ENCODE data around the gene PRR33.

PRR33 gene

GRCh38 chr11:1927848-1928469 lies 36.3 kb upstream of the PRR33 start:
- no peak for DNase-seq

- DNase-seq, result peak; percentile 86
Observed at GRCh38 chr11:1927026-1927847, 35.5 kb upstream of the PRR33 start.

GRCh38 chr11:1926156-1927025 lies 34.7 kb upstream of the PRR33 start:
- peak; percentile 27 for DNase-seq

DNA sequence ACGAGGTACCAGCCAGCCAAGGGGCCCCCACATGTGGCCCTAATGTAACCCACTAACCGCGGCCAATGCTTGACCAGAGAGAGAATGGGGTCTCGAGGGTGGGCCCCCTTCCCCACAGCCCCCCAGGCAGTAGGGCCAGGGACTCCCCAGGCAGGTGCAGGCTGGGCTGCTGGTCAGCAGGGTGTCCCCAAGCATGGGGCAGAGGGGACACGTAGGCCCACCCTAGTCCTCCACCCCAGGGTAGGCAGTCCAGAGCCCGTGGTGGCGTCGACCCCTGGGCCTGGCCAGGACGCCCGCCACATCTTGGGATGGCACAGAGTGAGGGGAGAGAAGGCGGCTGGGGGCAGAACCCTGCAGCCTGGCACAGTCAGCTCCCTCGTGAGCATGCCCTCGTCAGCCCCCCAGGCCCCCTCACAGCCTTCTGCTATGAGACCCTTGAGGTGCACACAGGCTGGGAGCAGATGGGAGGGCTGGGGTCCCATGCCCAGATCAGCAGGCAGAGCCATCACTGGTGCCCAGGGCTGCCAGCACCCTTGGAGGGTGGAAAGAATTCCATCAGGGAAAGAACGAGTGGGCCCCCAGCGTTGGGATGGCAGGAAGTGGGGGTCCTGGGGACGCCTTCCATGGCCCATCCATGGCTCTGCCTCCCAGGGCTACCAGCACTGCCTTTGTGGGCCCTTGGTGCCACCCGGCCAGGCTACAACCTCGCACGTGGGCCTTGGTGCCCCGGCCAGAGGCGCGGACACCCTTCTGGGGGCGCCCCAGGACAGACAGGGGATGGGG lies 33.9 kb upstream of the PRR33 start:
- peak; percentile 34 for DNase-seq

DNA sequence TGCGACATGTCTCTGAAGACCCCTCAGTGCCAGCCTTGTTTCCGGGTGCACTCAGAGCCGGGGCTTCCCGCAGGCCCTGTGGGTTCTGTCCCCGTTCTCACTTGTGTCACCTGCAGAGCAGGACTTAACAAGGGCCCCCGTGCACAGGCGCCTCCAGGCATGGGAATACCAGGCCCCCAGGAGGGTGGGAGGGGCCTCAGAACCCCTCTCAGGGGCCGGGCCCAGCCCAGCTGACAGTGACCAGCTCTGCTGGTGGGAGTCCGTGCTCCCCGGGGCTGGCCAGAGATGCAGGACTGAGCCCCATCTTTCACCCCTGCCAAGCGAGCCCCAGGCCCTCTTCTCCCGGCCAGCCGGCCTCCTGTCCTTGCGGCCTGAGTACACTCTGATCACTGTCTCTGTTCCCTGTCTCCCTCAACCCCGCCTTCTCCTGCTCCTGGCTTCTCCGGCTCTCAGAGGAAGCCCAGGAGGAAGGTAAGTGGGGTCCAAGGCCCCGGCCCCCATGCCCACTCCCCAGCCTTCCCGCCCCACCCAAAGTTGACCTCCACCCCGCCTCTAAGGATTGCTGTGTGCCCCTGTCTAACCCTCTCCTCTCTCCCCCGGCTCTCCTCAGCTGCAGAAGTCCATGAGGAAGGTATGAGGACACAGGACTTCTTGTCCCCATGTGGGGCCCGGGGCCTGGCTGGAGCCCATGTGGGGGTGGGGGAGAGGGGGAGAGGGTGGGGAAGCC lies 33.1 kb upstream of the PRR33 start:
- peak; percentile 40 for DNase-seq

GRCh38 chr11:1924181-1924580 lies 32.5 kb upstream of the PRR33 start:
- DNase-seq, result peak; percentile 42

GRCh38 chr11:1923201-1923956 lies 31.7 kb upstream of the PRR33 start:
- DNase-seq, result peak; percentile 26

DNA sequence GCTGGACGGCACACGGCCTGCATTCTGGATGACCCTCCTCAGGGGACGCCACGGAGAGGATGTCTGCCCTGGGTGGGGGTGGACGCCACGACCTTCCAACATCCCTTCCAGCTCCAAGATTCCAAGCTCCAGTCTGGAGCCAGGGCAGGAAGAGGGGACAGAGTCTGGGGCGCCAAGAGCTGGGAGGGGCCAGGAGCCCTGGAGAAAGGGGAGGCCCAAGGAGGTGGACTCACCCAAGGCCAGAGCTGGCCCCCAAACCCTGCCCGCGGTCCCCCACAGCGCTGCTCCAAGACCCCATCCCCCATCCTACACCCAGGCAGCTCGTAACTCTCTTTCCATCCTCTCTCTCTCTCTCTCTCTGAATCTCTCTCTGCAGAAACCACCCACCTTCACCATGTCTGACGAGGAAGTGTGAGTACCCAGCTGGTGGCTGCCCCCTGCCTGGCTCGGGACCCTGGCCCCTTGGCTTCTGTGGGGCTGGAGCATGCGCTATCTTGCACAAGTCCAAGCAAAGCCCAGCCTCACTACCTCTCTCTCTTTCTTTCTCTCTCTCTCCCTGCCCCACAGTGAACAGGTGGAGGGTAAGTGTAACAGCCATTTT lies 30.9 kb upstream of the PRR33 start:
- DNase-seq, result peak; percentile 72

GRCh38 chr11:1921574-1922141 lies 30.0 kb upstream of the PRR33 start:
- DNase-seq, result peak; percentile 88

GRCh38 chr11:1920909-1921573 lies 29.3 kb upstream of the PRR33 start:
- peak; percentile 67 for DNase-seq

- DNase-seq, result peak; percentile 23
Observed at GRCh38 chr11:1920128-1920908, 28.6 kb upstream of the PRR33 start.

DNA sequence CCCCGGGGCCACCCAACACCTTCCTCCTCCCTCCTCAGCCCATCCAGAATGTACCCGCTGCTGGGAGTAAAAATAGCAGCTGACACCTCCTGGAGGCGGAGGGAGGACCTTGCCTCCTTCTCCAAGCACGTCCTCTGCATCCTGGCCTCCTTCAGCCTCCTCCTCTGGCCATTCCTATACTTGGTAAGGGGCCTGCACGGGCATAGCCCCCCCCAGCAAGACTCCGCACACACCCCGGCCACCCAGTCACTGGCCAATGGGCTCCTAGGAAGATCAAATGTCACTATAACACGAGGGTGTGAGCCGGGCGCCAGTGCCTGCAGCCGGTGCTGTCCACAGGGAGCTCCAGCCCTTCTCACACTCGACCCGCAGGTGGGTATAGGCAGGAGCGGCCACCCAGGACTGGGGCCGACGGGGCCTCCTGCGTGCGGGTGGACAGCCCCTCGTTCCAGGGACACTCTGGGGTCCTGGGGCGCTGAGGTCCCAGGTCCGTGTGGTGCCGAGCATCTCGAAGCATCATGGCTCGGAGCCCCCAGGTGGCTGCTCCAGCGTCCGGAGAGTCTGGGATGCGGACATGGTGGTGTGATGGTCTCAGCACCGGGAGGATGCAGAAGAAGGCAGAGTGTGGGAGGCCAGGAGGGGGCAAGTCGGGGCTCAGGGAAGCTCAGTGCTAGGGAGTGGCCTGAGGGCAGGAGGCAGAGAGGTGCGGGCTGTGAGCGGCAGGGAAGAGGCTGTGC lies 27.9 kb upstream of the PRR33 start, which contains the start of gene TNNT3:
TSS of gene TNNT3 (plus strand) at position 313 of the 737 bp plus-strand sequence. CDS start 3,172 bp downstream, outside the sequence.
- peak; percentile 63 for DNase-seq

DNA sequence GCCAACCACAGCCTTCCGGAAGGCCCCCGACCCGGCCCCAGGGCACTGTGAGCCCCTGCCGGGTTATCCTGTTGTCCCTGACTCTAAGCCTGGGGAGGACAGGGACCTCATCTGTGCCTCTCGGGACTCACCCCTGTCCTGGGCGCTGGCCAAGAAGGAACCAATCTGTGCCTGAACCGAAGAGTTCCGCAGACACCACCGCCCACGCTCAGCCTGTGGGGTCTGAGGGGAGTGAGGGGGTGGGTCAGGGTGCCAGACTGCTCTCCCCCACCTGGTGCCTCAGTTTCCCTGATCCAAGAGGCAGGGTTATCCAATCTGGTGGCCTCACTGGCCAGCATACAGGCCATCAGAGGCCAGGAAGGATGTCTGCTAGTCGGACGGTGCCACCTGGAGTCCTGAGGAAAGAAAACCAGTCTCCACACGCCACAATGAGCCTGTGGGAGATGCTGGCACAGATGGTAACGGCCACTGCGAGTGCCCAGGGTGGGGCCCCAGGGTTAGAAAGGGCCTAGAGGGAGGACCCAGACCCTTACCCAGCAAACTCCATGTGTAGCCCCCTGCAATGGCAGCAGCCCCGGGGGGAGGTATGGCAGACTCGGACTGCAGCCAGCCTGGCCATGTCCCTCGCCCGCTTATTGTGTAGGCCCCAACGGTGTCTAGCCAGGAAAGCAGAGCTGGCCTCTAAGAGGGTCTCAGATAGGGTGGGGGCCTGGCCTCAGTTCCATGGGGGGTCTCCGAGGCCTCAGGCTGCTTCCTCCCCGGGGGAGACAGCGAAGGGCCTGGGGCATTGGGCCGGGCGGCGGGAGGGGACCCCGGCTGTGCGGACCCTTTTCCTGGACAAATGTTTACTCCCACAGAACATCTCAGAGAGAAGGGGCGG lies 27.0 kb upstream of the PRR33 start:
- peak; percentile 44 for DNase-seq

- DNase-seq, result no peak
Observed at GRCh38 chr11:1917523-1918435, 26.1 kb upstream of the PRR33 start.

DNA sequence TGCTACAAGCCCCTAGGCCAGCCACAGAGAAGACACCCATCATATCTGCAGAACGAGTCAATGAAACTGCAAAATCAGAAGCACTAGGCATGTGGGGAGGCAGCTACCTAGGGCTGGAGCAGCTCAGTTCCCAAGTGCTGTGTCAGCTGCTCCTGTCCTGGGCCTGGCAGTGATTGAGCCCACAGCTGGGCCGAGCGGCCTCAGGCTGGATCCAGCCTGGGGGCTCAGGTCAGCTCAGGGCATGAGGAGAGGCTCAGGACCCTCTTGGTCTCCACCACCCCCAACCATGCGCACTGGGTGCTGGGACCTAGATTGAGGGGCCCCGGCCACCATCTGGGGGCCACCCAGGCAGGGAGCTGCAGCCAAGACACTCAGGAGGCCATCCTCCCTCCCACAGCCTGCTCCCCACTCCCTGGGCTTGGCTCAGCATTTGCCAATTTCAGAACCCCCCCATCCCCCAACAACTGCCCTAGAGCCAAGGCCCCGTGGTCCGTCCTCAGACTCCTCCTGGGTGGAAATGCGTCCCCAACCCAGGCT lies 25.4 kb upstream of the PRR33 start:
- peak; percentile 43 for DNase-seq

Data from left hindlimb (tissue), 1 donor.